ENCODE results near the gene GDF10.

The GDF10 gene

GRCh38 chr10:47277352-47278151, 22.4 kb upstream of the GDF10 start:
- Histone ChIP-seq H3K4me3 (ENCODE audit: low read depth, low read length) (no peak overlapping the region), H3K9me3 (ENCODE audit: control insufficient read depth, insufficient read depth, low read length) (no peaks in the 10 kb centered on the region), H3K36me3 (ENCODE audit: control insufficient read depth, insufficient read depth, low read length) (no peaks in the 10 kb centered on the region), H3K4me1 (ENCODE audit: control insufficient read depth, insufficient read depth, low read length) (no peaks in the 10 kb centered on the region), H3K27me3 (ENCODE audit: control insufficient read depth, insufficient read depth, low read length) (no peaks in the 10 kb centered on the region), H3K9ac (ENCODE audit: low read depth, low read length) (no peak overlapping the region)

GRCh38 chr10:47278152-47278473, 21.9 kb upstream of the GDF10 start:
- Histone ChIP-seq H3K27me3 (ENCODE audit: control insufficient read depth, insufficient read depth, low read length) (no peaks in the 10 kb centered on the region), H3K4me3 (ENCODE audit: low read depth, low read length) (no peak overlapping the region), H3K9ac (ENCODE audit: low read depth, low read length) (no peak overlapping the region), H3K9me3 (ENCODE audit: control insufficient read depth, insufficient read depth, low read length) (no peaks in the 10 kb centered on the region), H3K36me3 (ENCODE audit: control insufficient read depth, insufficient read depth, low read length) (no peaks in the 10 kb centered on the region), H3K4me1 (ENCODE audit: control insufficient read depth, insufficient read depth, low read length) (no peaks in the 10 kb centered on the region)

DNA sequence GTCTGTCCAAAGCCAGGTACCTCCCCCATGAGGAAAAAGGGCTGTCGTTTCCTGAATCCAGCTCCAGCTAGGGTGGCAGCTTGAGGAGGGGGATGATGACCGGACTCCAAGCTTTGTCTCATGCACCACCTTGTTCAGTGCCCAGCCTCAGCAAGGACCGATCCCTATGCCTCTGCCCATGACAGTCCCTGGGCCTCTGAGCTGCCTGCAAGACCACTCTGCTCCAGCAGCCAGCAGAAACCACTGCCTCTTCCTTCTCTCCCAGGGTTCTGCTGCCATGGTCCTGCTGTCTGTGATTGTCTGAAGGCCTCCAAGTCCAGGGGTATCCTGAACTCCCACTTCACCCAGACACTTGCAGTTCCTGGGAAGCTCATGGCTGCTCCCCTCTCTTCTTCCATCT, 21.3 kb upstream of the GDF10 start:
- Histone ChIP-seq H3K36me3 (ENCODE audit: control insufficient read depth, insufficient read depth, low read length) (no peaks in the 10 kb centered on the region), H3K9me3 (ENCODE audit: control insufficient read depth, insufficient read depth, low read length) (no peaks in the 10 kb centered on the region), H3K27me3 (ENCODE audit: control insufficient read depth, insufficient read depth, low read length) (no peaks in the 10 kb centered on the region), H3K9ac (ENCODE audit: low read depth, low read length) (no peak overlapping the region), H3K4me3 (ENCODE audit: low read depth, low read length) (no peak overlapping the region), H3K4me1 (ENCODE audit: control insufficient read depth, insufficient read depth, low read length) (no peaks in the 10 kb centered on the region)

- Histone ChIP-seq H3K9me3 (ENCODE audit: control insufficient read depth, insufficient read depth, low read length) (no peaks in the 10 kb centered on the region), H3K36me3 (ENCODE audit: control insufficient read depth, insufficient read depth, low read length) (no peaks in the 10 kb centered on the region), H3K27me3 (ENCODE audit: control insufficient read depth, insufficient read depth, low read length) (no peaks in the 10 kb centered on the region), H3K9ac (ENCODE audit: low read depth, low read length) (no peak overlapping the region), H3K4me1 (ENCODE audit: control insufficient read depth, insufficient read depth, low read length) (no peaks in the 10 kb centered on the region), H3K4me3 (ENCODE audit: low read depth, low read length) (no peak overlapping the region)
Measured at GRCh38 chr10:47279276-47279675, 20.7 kb upstream of the GDF10 start.

GRCh38 chr10:47282005-47282656, 17.9 kb upstream of the GDF10 start:
- no peak overlapping the region for H3K9ac ChIP-seq (ENCODE audit: low read depth, low read length)

DNA sequence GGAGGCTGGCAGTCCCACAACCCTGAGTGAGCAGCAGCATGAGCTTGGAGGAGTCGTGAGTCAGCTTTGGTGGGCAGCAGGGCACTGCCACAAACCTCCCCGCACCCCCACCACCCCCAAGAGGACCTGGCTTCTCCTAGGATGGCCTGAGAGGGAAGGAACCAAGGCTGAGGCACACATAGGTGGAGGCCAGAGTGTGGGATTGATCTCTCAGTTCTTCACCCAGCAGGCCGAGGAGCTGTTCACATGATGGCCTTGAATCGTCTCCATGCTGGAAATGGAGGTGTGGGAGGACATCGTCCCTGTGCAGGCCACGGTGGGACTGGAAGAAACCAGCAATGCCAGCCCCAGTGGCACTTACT, 17.4 kb upstream of the GDF10 start:
- Histone ChIP-seq H3K4me3 (ENCODE audit: low read depth, low read length) (no peak overlapping the region), H3K9me3 (ENCODE audit: control insufficient read depth, insufficient read depth, low read length) (no peaks in the 10 kb centered on the region), H3K4me1 (ENCODE audit: control insufficient read depth, insufficient read depth, low read length) (no peaks in the 10 kb centered on the region), H3K27me3 (ENCODE audit: control insufficient read depth, insufficient read depth, low read length) (no peaks in the 10 kb centered on the region), H3K9ac (ENCODE audit: low read depth, low read length) (no peak overlapping the region), H3K36me3 (ENCODE audit: control insufficient read depth, insufficient read depth, low read length) (no peaks in the 10 kb centered on the region)

More at GRCh38 chr10:47282005-47282656, 17.9 kb upstream of the GDF10 start:
- Histone ChIP-seq H3K4me1 (ENCODE audit: control insufficient read depth, insufficient read depth, low read length) (no peaks in the 10 kb centered on the region), H3K4me3 (ENCODE audit: low read depth, low read length) (no peak overlapping the region), H3K36me3 (ENCODE audit: control insufficient read depth, insufficient read depth, low read length) (no peaks in the 10 kb centered on the region), H3K9me3 (ENCODE audit: control insufficient read depth, insufficient read depth, low read length) (no peaks in the 10 kb centered on the region), H3K27me3 (ENCODE audit: control insufficient read depth, insufficient read depth, low read length) (no peaks in the 10 kb centered on the region)

GRCh38 chr10:47283101-47283630, 16.8 kb upstream of the GDF10 start:
- H3K27me3 ChIP-seq (ENCODE audit: control insufficient read depth, insufficient read depth, low read length), result no peaks in the 10 kb centered on the region
- H3K4me1 ChIP-seq (ENCODE audit: control insufficient read depth, insufficient read depth, low read length), result no peaks in the 10 kb centered on the region
- no peak overlapping the region for H3K4me3 ChIP-seq (ENCODE audit: low read depth, low read length)
- H3K9me3 ChIP-seq (ENCODE audit: control insufficient read depth, insufficient read depth, low read length), result no peaks in the 10 kb centered on the region
- no peaks in the 10 kb centered on the region for H3K36me3 ChIP-seq (ENCODE audit: control insufficient read depth, insufficient read depth, low read length)
- no peak overlapping the region for H3K9ac ChIP-seq (ENCODE audit: low read depth, low read length)

DNA sequence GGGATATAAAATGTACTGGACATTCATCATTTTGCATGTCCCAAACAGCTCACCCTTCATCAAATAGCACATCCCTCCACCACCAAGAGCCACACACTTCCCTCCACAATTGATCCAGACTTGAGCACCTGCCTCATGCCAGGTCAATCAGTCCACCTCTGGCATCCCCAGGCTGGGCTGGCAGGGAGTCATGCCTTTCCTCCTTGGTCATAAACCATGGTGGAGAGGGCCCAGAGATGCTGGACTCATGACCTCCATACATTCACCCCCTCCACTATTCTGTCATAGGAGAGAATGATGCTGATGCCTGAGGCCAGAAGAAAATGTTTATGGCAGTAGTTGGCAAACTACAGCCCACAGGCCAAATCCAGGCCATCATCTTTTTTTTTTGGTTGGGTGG, 16.1 kb upstream of the GDF10 start:
- H3K27me3 ChIP-seq (ENCODE audit: control insufficient read depth, insufficient read depth, low read length), result no peaks in the 10 kb centered on the region

DNA sequence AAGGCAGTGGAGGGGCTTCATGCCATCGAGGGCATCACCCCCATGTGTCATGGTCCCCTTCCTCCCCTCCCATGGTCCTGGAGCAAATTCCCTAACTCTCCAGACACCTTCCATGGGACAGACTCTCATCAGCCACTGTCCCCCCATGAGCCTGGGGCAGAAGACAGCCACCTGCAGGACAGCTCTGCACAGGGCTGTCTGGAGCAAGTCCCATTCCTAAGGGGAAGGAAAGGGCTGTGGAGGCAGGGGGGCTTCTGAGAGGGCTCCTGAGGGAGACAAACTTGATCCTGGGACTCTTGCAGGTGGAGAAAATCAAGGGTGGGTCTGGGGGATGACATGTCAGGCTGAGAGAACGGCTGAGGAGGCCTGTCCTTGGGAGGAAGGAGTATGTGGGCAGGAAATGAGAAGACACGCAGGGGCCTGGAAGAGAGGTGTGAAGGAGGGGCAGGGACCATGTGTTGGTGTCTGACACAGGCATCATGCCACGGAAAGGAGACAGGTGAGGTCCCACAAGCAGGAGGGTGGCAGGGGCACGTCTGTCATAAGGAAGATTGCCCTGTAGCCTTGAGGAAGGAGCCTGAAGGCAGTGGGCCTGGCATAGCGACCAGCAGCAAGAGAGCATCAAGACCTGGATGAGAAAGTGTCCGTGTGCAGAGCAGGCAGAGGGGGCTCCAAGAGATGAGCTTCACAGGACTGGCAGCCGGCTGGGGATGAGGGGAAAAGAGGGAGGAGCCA, 14.4 kb upstream of the GDF10 start:
- no peak overlapping the region for H3K4me3 ChIP-seq (ENCODE audit: low read depth, low read length)
- no peaks in the 10 kb centered on the region for H3K4me1 ChIP-seq (ENCODE audit: control insufficient read depth, insufficient read depth, low read length)
- no peaks in the 10 kb centered on the region for H3K9me3 ChIP-seq (ENCODE audit: control insufficient read depth, insufficient read depth, low read length)
- no peaks in the 10 kb centered on the region for H3K27me3 ChIP-seq (ENCODE audit: control insufficient read depth, insufficient read depth, low read length)
- no peak overlapping the region for H3K9ac ChIP-seq (ENCODE audit: low read depth, low read length)
- no peaks in the 10 kb centered on the region for H3K36me3 ChIP-seq (ENCODE audit: control insufficient read depth, insufficient read depth, low read length)

More for the DNA sequence above, 16.1 kb upstream of the GDF10 start:
- Histone ChIP-seq H3K4me3 (ENCODE audit: low read depth, low read length) (no peak overlapping the region), H3K4me1 (ENCODE audit: control insufficient read depth, insufficient read depth, low read length) (no peaks in the 10 kb centered on the region), H3K36me3 (ENCODE audit: control insufficient read depth, insufficient read depth, low read length) (no peaks in the 10 kb centered on the region), H3K9me3 (ENCODE audit: control insufficient read depth, insufficient read depth, low read length) (no peaks in the 10 kb centered on the region), H3K9ac (ENCODE audit: low read depth, low read length) (no peak overlapping the region)

DNA sequence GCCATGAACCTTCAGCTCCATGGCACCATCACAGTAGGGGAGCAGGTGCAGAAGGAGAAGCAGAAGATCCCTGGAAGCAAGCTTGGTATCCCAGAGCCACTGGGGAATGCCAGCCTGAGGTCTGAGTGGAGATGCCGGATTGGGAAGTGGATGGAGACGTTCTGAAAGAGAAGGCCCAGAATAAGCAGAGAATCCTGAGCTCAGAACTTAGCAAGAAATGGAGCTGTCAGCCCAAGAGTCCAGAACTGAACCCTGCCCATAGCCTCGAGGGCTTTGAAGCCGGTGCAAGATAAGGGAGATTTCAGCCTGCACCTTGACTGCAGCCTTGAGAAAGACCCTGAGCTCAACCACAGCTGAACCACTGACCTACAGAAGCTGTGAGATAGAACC, 13.9 kb upstream of the GDF10 start:
- no peak overlapping the region for H3K9ac ChIP-seq (ENCODE audit: low read depth, low read length)
- H3K4me3 ChIP-seq (ENCODE audit: low read depth, low read length), result no peak overlapping the region
- H3K9me3 ChIP-seq (ENCODE audit: control insufficient read depth, insufficient read depth, low read length), result no peaks in the 10 kb centered on the region
- H3K36me3 ChIP-seq (ENCODE audit: control insufficient read depth, insufficient read depth, low read length), result no peaks in the 10 kb centered on the region
- no peaks in the 10 kb centered on the region for H3K27me3 ChIP-seq (ENCODE audit: control insufficient read depth, insufficient read depth, low read length)
- no peaks in the 10 kb centered on the region for H3K4me1 ChIP-seq (ENCODE audit: control insufficient read depth, insufficient read depth, low read length)

DNA sequence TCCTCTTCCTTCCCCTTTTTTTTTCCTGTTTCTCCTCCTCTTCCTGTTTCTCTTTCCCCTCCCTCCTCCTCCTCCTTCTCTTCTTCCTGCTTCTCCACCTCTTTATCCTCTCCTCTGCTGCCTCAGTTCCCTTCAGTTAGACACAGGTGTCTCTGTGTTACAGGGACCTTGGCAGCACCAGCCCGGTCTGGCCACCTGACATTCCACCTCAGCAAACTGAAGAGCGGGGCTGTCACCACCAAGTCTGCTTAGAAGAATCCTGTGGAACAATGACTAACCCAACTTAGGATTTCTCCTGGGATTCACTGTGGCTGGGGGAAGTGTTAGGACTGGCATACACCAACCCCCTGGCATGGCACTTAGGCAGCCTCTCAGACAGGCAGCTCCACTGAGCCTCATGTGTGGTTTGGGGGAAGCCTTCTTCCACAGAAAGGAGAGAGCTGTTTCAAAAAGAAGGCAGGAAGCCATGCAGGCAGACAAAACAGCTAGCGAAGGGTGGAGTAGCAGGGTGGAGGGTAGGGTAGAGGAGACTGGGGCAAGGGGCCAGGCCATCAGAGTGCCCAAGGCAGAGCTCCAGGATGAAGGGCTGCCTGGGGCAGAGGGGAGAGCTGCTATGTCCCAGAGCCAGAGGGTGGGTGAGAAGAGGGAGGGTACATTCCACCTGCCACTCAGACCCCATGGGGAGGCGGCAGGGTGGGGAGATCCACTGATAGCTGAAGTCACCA, 13.2 kb upstream of the GDF10 start:
- no peak overlapping the region for H3K9ac ChIP-seq (ENCODE audit: low read depth, low read length)
- H3K27me3 ChIP-seq (ENCODE audit: control insufficient read depth, insufficient read depth, low read length), result no peaks in the 10 kb centered on the region
- H3K9me3 ChIP-seq (ENCODE audit: control insufficient read depth, insufficient read depth, low read length), result no peaks in the 10 kb centered on the region
- H3K36me3 ChIP-seq (ENCODE audit: control insufficient read depth, insufficient read depth, low read length), result no peaks in the 10 kb centered on the region
- no peak overlapping the region for H3K4me3 ChIP-seq (ENCODE audit: low read depth, low read length)
- no peaks in the 10 kb centered on the region for H3K4me1 ChIP-seq (ENCODE audit: control insufficient read depth, insufficient read depth, low read length)
